HL-60 (cell line): Measurements from ENCODE around the gene RPH3AL.

ENCODE experiments used
- POLR2AphosphoS5 ChIP-seq: IDR thresholded peaks from 2 replicates; pipeline ENCODE4 v1.6.1; 2012; ENCODE audit warnings: low read depth
- TF ChIP-seq, protein P1 (sequence below): IDR thresholded peaks from one replicate; pipeline ENCODE4 v1.5.1; 2011; ENCODE audit warnings: low read length, control low read depth, inconsistent platforms; ENCODE audit not compliant: insufficient read depth

DNA sequence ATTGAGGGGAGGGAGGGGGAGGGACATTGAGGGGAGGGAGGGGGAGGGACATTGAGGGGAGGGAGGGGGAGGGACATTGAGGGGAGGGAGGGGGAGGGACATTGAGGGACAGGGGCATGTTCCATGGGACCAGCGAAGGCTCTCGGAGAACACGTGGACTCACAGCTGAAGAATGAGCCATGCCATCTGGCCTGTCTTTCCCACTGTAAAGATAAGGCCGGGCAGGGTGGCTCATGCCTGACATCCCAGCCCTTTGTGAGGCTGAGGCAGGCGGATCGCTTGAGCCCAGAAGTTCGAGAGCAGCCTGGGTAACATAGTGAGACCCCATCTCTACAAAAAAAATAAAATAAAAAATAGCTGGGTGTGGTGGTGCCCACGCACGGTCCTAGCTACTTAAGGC lies 32.5 kb downstream of the RPH3AL start:
- TF ChIP-seq, protein P1, sequence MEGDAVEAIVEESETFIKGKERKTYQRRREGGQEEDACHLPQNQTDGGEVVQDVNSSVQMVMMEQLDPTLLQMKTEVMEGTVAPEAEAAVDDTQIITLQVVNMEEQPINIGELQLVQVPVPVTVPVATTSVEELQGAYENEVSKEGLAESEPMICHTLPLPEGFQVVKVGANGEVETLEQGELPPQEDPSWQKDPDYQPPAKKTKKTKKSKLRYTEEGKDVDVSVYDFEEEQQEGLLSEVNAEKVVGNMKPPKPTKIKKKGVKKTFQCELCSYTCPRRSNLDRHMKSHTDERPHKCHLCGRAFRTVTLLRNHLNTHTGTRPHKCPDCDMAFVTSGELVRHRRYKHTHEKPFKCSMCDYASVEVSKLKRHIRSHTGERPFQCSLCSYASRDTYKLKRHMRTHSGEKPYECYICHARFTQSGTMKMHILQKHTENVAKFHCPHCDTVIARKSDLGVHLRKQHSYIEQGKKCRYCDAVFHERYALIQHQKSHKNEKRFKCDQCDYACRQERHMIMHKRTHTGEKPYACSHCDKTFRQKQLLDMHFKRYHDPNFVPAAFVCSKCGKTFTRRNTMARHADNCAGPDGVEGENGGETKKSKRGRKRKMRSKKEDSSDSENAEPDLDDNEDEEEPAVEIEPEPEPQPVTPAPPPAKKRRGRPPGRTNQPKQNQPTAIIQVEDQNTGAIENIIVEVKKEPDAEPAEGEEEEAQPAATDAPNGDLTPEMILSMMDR, result no peak
- no peak for TF ChIP-seq POLR2AphosphoS5
